Effector memory CD4-positive, alpha-beta T cell (primary cell): ENCODE results near the gene DAAM2.

ENCODE experiments used
- DNase-seq, 3 donors: peaks; one replicate each; pipeline ENCODE4 v3.0.0-alpha.2; 2020
- H3K27ac ChIP-seq: 2 replicates; pipeline ENCODE4 v1.7.0; 2013; ENCODE audit warnings: mild to moderate bottlenecking, low read length, moderate library complexity; ENCODE audit not compliant: insufficient read depth, poor library complexity, severe bottlenecking
- H3K27me3 ChIP-seq: replicated peaks from 2 replicates; pipeline ENCODE4 v1.7.0; 2013; ENCODE audit warnings: mild to moderate bottlenecking, low read length; ENCODE audit not compliant: insufficient read depth, control insufficient read depth, poor library complexity, severe bottlenecking
- H3K36me3 ChIP-seq: 2 replicates; pipeline ENCODE4 v1.7.0; 2013; ENCODE audit warnings: mild to moderate bottlenecking, low read length, moderate library complexity; ENCODE audit not compliant: control insufficient read depth, insufficient read depth
- H3K4me1 ChIP-seq: 2 replicates; pipeline ENCODE4 v1.7.0; 2013; ENCODE audit warnings: low read length, mild to moderate bottlenecking; ENCODE audit not compliant: control insufficient read depth, insufficient read depth, poor library complexity, severe bottlenecking
- H3K4me3 ChIP-seq: 2 replicates; pipeline ENCODE4 v1.7.0; 2013; ENCODE audit warnings: low read length, low read depth, mild to moderate bottlenecking; ENCODE audit not compliant: insufficient read depth, poor library complexity, severe bottlenecking
- H3K9me3 ChIP-seq: 2 replicates; pipeline ENCODE4 v1.7.0; 2013; ENCODE audit warnings: mild to moderate bottlenecking, low read length, moderate library complexity; ENCODE audit not compliant: control insufficient read depth
- total RNA-seq, 3 donors: gene quantifications; one replicate each; lab custom pipeline; 2026; lab: John Stamatoyannopoulos, UW

Gene DAAM2
- 0 to 0.19 (median 0.17) reads per million in 3 donors for total RNA-seq

DNA sequence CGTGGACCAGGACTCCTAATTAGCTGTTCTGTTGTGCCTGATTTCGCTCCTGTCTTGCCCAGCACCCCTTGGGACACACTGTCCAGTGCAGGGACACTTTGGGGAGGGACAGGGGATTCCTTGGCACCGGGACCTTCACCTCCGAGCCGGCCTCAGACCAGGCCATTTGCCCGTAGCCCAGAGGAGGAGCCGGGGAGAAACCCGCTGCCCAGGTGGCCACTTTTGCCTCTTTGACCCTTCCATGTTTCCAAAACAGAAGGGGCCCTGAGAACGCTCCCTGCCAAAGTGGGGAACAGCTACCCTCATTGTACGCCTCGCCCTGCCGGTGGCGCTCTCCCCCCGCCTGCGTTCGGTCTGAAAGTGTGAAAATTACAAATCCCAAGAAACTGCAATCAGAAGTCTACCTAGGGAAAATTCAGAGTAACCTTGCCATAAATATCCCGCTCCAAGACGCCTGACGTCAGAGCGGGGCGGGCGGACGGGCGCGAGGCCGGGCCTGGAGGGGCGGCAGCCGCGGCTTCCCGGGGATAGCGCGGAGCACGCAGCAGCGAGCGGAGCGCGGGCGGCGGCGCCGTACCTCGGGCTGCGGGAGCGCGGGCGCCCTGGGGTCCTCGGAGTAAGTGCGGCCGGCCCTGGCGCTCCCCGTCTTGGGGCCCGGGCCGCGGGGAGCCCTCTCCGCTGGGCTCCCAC lies at the start of gene DAAM2:
Gene DAAM2, plus strand, starts transcription at position 527 of the 690 bp plus-strand sequence. CDS start 63,927 bp downstream, outside the sequence.
- DNase-seq: no peak
- H3K4me3 ChIP-seq: no peak within 1 kb of the TSS

GRCh38 chr6:39746795-39747194 lies 45.4 kb upstream of the DAAM2 start:
- no peaks in the 10 kb centered on the region for H3K4me1 ChIP-seq
- no peaks in the 10 kb centered on the region for H3K9me3 ChIP-seq
- no peaks in the 10 kb centered on the region for H3K36me3 ChIP-seq

More for the DNA sequence above, at the start of gene DAAM2:
- H3K27me3 ChIP-seq: peaks cover 9% of the 10 kb centered on the region
- no peaks in the 10 kb centered on the region for H3K9me3 ChIP-seq
- H3K36me3 ChIP-seq: no peaks in the 10 kb centered on the region
- H3K4me1 ChIP-seq: no peaks in the 10 kb centered on the region
- no peak within 1 kb of the TSS for H3K27ac ChIP-seq

GRCh38 chr6:39752835-39753724 lies 39.1 kb upstream of the DAAM2 start:
- no peak overlapping the region for H3K27ac ChIP-seq
- no peaks in the 10 kb centered on the region for H3K27me3 ChIP-seq
- no peak for DNase-seq
- H3K4me1 ChIP-seq: no peaks in the 10 kb centered on the region
- H3K9me3 ChIP-seq: no peaks in the 10 kb centered on the region
- no peaks in the 10 kb centered on the region for H3K36me3 ChIP-seq
- H3K4me3 ChIP-seq: no peak overlapping the region

More at GRCh38 chr6:39746795-39747194, 45.4 kb upstream of the DAAM2 start:
- H3K27me3 ChIP-seq: no peaks in the 10 kb centered on the region
- H3K4me3 ChIP-seq: no peak overlapping the region
- no peak overlapping the region for H3K27ac ChIP-seq
- no peak for DNase-seq

DNA sequence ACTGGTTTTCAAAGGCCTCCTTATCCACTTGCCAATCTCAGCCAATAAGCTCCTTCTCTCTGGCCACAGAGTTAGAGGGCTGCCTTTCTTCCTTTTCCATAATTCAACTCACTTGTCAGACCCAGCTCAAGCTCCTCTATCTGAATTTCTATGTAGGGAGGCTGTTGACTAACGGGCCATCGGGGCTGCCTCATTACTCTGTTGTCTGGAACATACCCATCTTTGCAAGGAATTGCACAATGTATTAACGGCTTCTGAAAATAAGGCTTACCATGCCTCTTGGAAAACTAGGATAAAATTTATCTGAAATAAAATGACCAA lies 38.5 kb upstream of the DAAM2 start:
- no peak for DNase-seq
- Histone ChIP-seq H3K4me3 (no peak overlapping the region), H3K4me1 (no peaks in the 10 kb centered on the region), H3K27me3 (no peaks in the 10 kb centered on the region), H3K36me3 (no peaks in the 10 kb centered on the region), H3K27ac (no peak overlapping the region), H3K9me3 (no peaks in the 10 kb centered on the region)

DNA sequence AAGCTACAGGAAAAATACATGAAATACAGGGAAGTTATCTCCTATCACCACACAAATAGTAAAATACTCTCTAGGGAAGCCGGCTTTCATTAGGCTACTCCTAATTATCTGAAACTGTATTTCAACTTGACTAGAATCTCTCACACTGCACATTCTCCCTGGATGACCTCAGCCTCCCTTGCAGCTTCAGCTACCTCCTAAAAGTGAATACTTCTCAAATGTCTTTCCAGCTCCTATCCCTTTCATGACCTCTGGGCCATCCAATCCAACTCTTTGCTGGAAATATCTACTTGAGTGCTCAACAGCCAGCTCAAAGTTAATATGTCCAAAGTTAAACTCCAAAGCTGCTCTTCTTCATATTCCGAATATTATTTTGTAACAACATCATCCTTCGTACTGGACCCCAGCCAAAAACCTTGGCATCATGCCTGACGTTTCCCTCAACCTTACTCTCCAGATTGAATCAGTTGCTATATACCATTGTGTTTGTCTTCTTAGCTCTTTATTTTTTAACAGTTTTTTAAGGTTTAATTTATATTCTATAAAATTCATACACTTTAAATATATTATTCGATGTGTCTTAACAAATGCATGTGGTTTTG lies 37.6 kb upstream of the DAAM2 start:
- DNase-seq: no peak
- H3K27me3 ChIP-seq: no peaks in the 10 kb centered on the region
- no peak overlapping the region for H3K27ac ChIP-seq
- no peaks in the 10 kb centered on the region for H3K36me3 ChIP-seq
- H3K9me3 ChIP-seq: no peaks in the 10 kb centered on the region
- no peak overlapping the region for H3K4me3 ChIP-seq
- H3K4me1 ChIP-seq: no peaks in the 10 kb centered on the region

DNA sequence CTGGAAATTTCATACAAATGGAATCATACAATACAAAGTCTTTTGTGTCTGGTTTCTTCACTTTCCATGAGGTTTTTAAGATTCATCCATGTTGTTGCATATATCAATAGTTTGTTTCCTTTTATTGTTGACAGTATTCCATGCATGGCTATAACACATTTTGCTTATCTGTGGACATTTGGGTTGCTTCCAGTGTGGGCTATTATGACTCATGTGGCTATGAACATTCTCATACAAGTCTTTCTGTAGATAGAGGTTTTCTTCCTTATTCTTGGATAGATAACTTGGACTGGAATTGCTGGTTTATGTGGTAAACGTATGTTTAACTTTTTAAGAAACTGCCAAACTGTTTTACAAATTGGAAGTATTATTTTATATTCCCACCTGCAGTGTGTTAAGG lies 36.9 kb upstream of the DAAM2 start:
- Histone ChIP-seq H3K27me3 (no peaks in the 10 kb centered on the region), H3K27ac (no peak overlapping the region), H3K36me3 (no peaks in the 10 kb centered on the region), H3K4me1 (no peaks in the 10 kb centered on the region), H3K4me3 (no peak overlapping the region), H3K9me3 (no peaks in the 10 kb centered on the region)
- DNase-seq: no peak

- Histone ChIP-seq H3K27me3 (no peaks in the 10 kb centered on the region), H3K27ac (no peak overlapping the region), H3K4me3 (no peak overlapping the region), H3K36me3 (no peaks in the 10 kb centered on the region), H3K4me1 (no peaks in the 10 kb centered on the region), H3K9me3 (no peaks in the 10 kb centered on the region)
- DNase-seq: no peak
Observed at GRCh38 chr6:39756582-39756981, 35.6 kb upstream of the DAAM2 start.

- Histone ChIP-seq H3K4me1 (no peaks in the 10 kb centered on the region), H3K27ac (no peak overlapping the region), H3K4me3 (no peak overlapping the region), H3K27me3 (no peaks in the 10 kb centered on the region), H3K9me3 (no peaks in the 10 kb centered on the region), H3K36me3 (no peaks in the 10 kb centered on the region)
- no peak for DNase-seq
Observed at GRCh38 chr6:39758905-39759605, 33.1 kb upstream of the DAAM2 start.

DNA sequence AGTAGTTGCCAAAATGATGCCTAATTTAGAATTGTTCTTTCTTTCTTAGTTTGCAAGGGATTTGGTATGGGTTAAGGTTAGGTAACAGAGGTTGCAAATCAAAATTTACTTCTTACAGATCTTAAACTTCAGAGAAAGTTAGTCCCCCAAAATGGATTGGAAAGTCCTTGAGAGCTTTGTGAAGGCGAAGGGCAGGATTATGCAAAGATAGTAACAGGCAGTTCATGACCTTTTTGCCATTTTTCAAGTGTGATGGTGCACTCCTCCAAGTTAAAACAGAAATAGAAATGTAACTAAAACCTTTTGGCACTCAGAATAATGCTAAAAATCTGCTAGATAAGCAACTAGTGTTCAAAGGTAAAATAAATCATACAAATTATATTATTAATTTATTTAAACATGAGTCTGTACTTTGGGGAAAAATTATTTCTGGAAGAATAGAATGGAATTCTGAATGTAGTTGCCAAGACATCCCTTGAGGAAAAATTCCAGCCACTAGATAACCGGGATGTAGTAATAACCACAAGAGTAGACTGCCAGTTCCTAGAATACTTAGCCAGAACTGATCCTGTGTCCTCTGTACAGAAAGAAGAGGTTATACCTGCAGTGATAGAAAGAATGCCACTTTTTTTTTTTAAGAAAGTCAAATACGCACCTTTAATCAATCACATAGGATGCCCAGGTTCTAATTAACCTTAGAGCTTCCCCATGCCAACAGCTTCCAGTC lies 31.8 kb upstream of the DAAM2 start:
- Histone ChIP-seq H3K9me3 (no peaks in the 10 kb centered on the region), H3K36me3 (no peaks in the 10 kb centered on the region), H3K4me3 (no peak overlapping the region), H3K27me3 (no peaks in the 10 kb centered on the region), H3K4me1 (no peaks in the 10 kb centered on the region), H3K27ac (no peak overlapping the region)
- DNase-seq: no peak
